Uterus (tissue), 2 donors: ENCODE results near the gene CNNM2.

Experiments used
- CTCF ChIP-seq, 4 experiments: fragments of 200-600 bp in 2 of 4; fragments of 450-650 bp in 2 of 4; sonication (generic) in 2 of 4; IDR thresholded peaks; one replicate each; pipeline ENCODE4 v1.5.1; 2016 to 2019; ENCODE audit warnings: antibody characterized with exemption in 4 of 4, mild to moderate bottlenecking in 2 of 4, moderate library complexity in 1 of 4
- POLR2A ChIP-seq, 2 donors: fragments of 450-650 bp; IDR thresholded peaks; one replicate each; pipeline ENCODE4 v1.6.1; 2016; ENCODE audit warnings: antibody characterized with exemption in 2 of 2, mild to moderate bottlenecking in 1 of 2, moderate library complexity in 1 of 2

- TF ChIP-seq CTCF (IDR thresholded peaks at IDR 0.05) (no peak), POLR2A (IDR thresholded peaks at IDR 0.05) (no peak)
These were observed 79.9 kb downstream of the CNNM2 start for GRCh38 chr10:102997998-102998397.
